ENCODE results near the gene STRN4. TPM values are rescaled to one million over a fixed set of nuclear protein-coding genes. Genes with fewer than 3 reads are reported as not detected.

The STRN4 gene
- polyA plus RNA-seq, 3 donors, result 37.5 to 239 (median 48.0) TPM

DNA sequence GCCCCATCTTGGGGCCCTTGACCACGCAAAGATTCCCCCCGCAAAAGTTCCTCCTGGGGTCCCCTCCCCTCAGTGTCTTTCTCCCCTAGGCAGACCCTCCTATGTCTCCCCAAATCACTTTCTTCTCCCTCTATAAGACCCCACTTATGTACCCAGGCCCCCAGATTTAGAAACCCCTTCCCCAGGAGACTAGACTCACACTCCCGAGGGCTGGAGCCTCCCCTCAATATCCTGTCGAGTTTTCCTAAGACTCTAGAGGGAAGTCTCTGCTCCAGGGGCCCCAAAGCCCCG is 40.7 kb upstream of the STRN4 start:
- peak overlapping the region; percentile 88 to 95 (median 94) for H3K27ac Mint-ChIP-seq
- H3K36me3 Mint-ChIP-seq, result peaks cover 20 to 27% of the 10 kb centered on the region in 2 donors
- intact Hi-C loops (cut with micrococcal nuclease), result loop anchor here (2.0 to 5.0 kb wide), 3 partner anchors 38 to 325 kb away; partner anchors contain the start of genes AP2S1 (in 1 of the 2) and ZC3H4 (in 1 of the 2)
- peak overlapping the region; percentile 72 for H2AFZ ChIP-seq (ENCODE audit: insufficient read depth, low read depth, low read length, poor library complexity, severe bottlenecking)
- H3K9me3 ChIP-seq (replicated peaks in 1 of 2; ENCODE audit: control insufficient read depth in 1 of 2, insufficient read depth in 1 of 2, low read length in 2 of 2), result no peaks in the 10 kb centered on the region
- H3K4me3 Mint-ChIP-seq, result peak overlapping the region; percentile 95 to 97
- no peak for DNase-seq
- H3K4me2 ChIP-seq (replicated peaks; ENCODE audit: extremely low read depth, low read length, poor library complexity, severe bottlenecking), result peak overlapping the region; percentile 98
- H3K9me3 Mint-ChIP-seq, result no peaks in the 10 kb centered on the region
- H3K4me3 ChIP-seq (replicated peaks in 1 of 3; ENCODE audit: low read depth in 2 of 3, low read length in 3 of 3), result peak overlapping the region; percentile 84 to 93 (median 92)
- 3% methylated on average over 5 of the region's 5 CpGs for WGBS (ENCODE audit: insufficient coverage)
- peaks cover 18 to 22% of the 10 kb centered on the region in 2 donors for H3K36me3 ChIP-seq (replicated peaks in 1 of 2; ENCODE audit: control insufficient read depth in 1 of 2, insufficient read depth in 2 of 2, low read length in 2 of 2)
- peaks cover 43% of the 10 kb centered on the region for H3K4me1 Mint-ChIP-seq
- peaks cover 65% of the 10 kb centered on the region for H3K79me2 ChIP-seq (ENCODE audit: insufficient read depth, low read length)
- peak overlapping the region; percentile 77 for H3K9ac ChIP-seq (ENCODE audit: insufficient read depth, low read length, poor library complexity, severe bottlenecking)
- no peaks in the 10 kb centered on the region for H3K27me3 ChIP-seq (ENCODE audit: control insufficient read depth in 2 of 2, insufficient read depth in 2 of 2, low read length in 2 of 2)
- H4K20me1 ChIP-seq (ENCODE audit: insufficient read depth, low read length), result peaks cover 57% of the 10 kb centered on the region
- TF ChIP-seq, protein P1, sequence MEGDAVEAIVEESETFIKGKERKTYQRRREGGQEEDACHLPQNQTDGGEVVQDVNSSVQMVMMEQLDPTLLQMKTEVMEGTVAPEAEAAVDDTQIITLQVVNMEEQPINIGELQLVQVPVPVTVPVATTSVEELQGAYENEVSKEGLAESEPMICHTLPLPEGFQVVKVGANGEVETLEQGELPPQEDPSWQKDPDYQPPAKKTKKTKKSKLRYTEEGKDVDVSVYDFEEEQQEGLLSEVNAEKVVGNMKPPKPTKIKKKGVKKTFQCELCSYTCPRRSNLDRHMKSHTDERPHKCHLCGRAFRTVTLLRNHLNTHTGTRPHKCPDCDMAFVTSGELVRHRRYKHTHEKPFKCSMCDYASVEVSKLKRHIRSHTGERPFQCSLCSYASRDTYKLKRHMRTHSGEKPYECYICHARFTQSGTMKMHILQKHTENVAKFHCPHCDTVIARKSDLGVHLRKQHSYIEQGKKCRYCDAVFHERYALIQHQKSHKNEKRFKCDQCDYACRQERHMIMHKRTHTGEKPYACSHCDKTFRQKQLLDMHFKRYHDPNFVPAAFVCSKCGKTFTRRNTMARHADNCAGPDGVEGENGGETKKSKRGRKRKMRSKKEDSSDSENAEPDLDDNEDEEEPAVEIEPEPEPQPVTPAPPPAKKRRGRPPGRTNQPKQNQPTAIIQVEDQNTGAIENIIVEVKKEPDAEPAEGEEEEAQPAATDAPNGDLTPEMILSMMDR (IDR thresholded peaks at IDR 0.05), result no peak
- H3K27ac ChIP-seq (ENCODE audit: low read depth in 1 of 2, low read length in 2 of 2), result peak overlapping the region; percentile 76 to 91
- peaks cover 0 to 1% (median 0%) of the 10 kb centered on the region in 3 donors for H3K27me3 Mint-ChIP-seq (ENCODE audit: low read depth in 3 of 3)
- H3K4me1 ChIP-seq (ENCODE audit: control insufficient read depth in 1 of 2, insufficient read depth in 2 of 2, low read length in 2 of 2), result peaks cover 35 to 50% of the 10 kb centered on the region in 2 donors

- TF ChIP-seq, protein P1 (IDR thresholded peaks at IDR 0.05), result no peak
- 2% methylated on average over 8 of the region's 20 CpGs for WGBS (ENCODE audit: insufficient coverage)
- Histone ChIP-seq H3K4me3 (replicated peaks in 1 of 3; ENCODE audit: low read depth in 2 of 3, low read length in 3 of 3) (peak overlapping the region; percentile 84 to 93 (median 92)), H3K4me2 (replicated peaks; ENCODE audit: extremely low read depth, low read length, poor library complexity, severe bottlenecking) (peak overlapping the region; percentile 98), H3K27ac (ENCODE audit: low read depth in 1 of 2, low read length in 2 of 2) (peak overlapping the region; percentile 76 to 91), H3K9me3 (replicated peaks in 1 of 2; ENCODE audit: control insufficient read depth in 1 of 2, insufficient read depth in 1 of 2, low read length in 2 of 2) (no peaks in the 10 kb centered on the region), H3K27me3 (ENCODE audit: control insufficient read depth in 2 of 2, insufficient read depth in 2 of 2, low read length in 2 of 2) (no peaks in the 10 kb centered on the region), H2AFZ (ENCODE audit: insufficient read depth, low read depth, low read length, poor library complexity, severe bottlenecking) (peak overlapping the region; percentile 72), H3K79me2 (ENCODE audit: insufficient read depth, low read length) (peaks cover 70% of the 10 kb centered on the region), H4K20me1 (ENCODE audit: insufficient read depth, low read length) (peaks cover 62% of the 10 kb centered on the region), H3K9ac (ENCODE audit: insufficient read depth, low read length, poor library complexity, severe bottlenecking) (peak overlapping the region; percentile 77), H3K36me3 (replicated peaks in 1 of 2; ENCODE audit: control insufficient read depth in 1 of 2, insufficient read depth in 2 of 2, low read length in 2 of 2) (peaks cover 24 to 27% of the 10 kb centered on the region in 2 donors), H3K4me1 (ENCODE audit: control insufficient read depth in 1 of 2, insufficient read depth in 2 of 2, low read length in 2 of 2) (peaks cover 35 to 50% of the 10 kb centered on the region in 2 donors)
- intact Hi-C loops (cut with micrococcal nuclease), result loop anchor here (2.0 to 5.0 kb wide), 3 partner anchors 38 to 326 kb away; partner anchors contain the start of genes AP2S1 (in 1 of the 2) and ZC3H4 (in 1 of the 2)
- H3K9me3 Mint-ChIP-seq, result no peaks in the 10 kb centered on the region
- peaks cover 41% of the 10 kb centered on the region for H3K4me1 Mint-ChIP-seq
- peak; percentile 82 to 94 (median 88) for DNase-seq
- peak overlapping the region; percentile 88 to 95 (median 94) for H3K27ac Mint-ChIP-seq
- H3K4me3 Mint-ChIP-seq, result peak overlapping the region; percentile 95 to 97
- peaks cover 25 to 32% of the 10 kb centered on the region in 2 donors for H3K36me3 Mint-ChIP-seq
- H3K27me3 Mint-ChIP-seq (ENCODE audit: low read depth in 3 of 3), result peaks cover 0 to under 1% (median 0%) of the 10 kb centered on the region in 3 donors
Measured at GRCh38 chr19:46786236-46787039, 40.2 kb upstream of the STRN4 start.

Measured in CD14-positive monocyte (primary cell).